ENCODE measurements around the gene TRIM45.

Gene TRIM45

GRCh38 chr1:117093091-117093534 lies 28.4 kb downstream of the TRIM45 start:
- Histone ChIP-seq H3K4ac (ENCODE audit: low read depth, low read length) (no peak overlapping the region), H3K79me1 (ENCODE audit: low read length) (no peaks in the 10 kb centered on the region), H2BK5ac (ENCODE audit: low read length) (no peak overlapping the region), H2BK120ac (ENCODE audit: low read depth, low read length) (no peak overlapping the region), H4K8ac (ENCODE audit: low read depth, low read length) (no peak overlapping the region), H3K4me1 (ENCODE audit: control insufficient read depth, low read depth, low read length) (no peaks in the 10 kb centered on the region), H3K36me3 (ENCODE audit: control insufficient read depth, insufficient read depth, low read length) (peaks cover 11% of the 10 kb centered on the region), H3K23ac (ENCODE audit: low read length) (no peak overlapping the region), H3K27ac (ENCODE audit: low read depth, low read length) (peak overlapping the region; percentile 13), H3K9ac (ENCODE audit: low read length) (no peak overlapping the region), H3K56ac (ENCODE audit: low read length) (no peak overlapping the region), H2AK5ac (ENCODE audit: low read length) (no peak overlapping the region), H3K4me2 (ENCODE audit: low read length) (no peak overlapping the region), H3K79me2 (ENCODE audit: control insufficient read depth, insufficient read depth, low read length) (no peaks in the 10 kb centered on the region), H3K27me3 (ENCODE audit: insufficient read depth, low read length, poor library complexity) (no peaks in the 10 kb centered on the region), H3K18ac (ENCODE audit: low read length) (peak overlapping the region; percentile 5), H4K5ac (ENCODE audit: low read length) (no peak overlapping the region), H2BK15ac (replicated peaks; ENCODE audit: low read depth) (no peak overlapping the region), H3K4me3 (ENCODE audit: low read length) (no peak overlapping the region)
- DNase-seq, result peak; percentile 90
- no CpG with 5 or more reads among the region's 7 CpGs for WGBS (ENCODE audit: extremely low coverage, insufficient coverage, low lambda C conversion rate)

- Histone ChIP-seq H3K4me3 (ENCODE audit: low read length) (no peak overlapping the region), H3K79me1 (ENCODE audit: low read length) (no peaks in the 10 kb centered on the region), H3K4ac (ENCODE audit: low read depth, low read length) (no peak overlapping the region), H3K27ac (ENCODE audit: low read depth, low read length) (peak overlapping the region; percentile 13), H2BK5ac (ENCODE audit: low read length) (no peak overlapping the region), H3K56ac (ENCODE audit: low read length) (no peak overlapping the region), H4K8ac (ENCODE audit: low read depth, low read length) (no peak overlapping the region), H4K5ac (ENCODE audit: low read length) (no peak overlapping the region), H3K27me3 (ENCODE audit: insufficient read depth, low read length, poor library complexity) (no peaks in the 10 kb centered on the region), H2BK120ac (ENCODE audit: low read depth, low read length) (no peak overlapping the region), H2BK15ac (replicated peaks; ENCODE audit: low read depth) (no peak overlapping the region), H3K36me3 (ENCODE audit: control insufficient read depth, insufficient read depth, low read length) (peaks cover 11% of the 10 kb centered on the region), H3K4me2 (ENCODE audit: low read length) (no peak overlapping the region), H3K23ac (ENCODE audit: low read length) (no peak overlapping the region), H3K18ac (ENCODE audit: low read length) (peak overlapping the region; percentile 5), H3K79me2 (ENCODE audit: control insufficient read depth, insufficient read depth, low read length) (no peaks in the 10 kb centered on the region), H2AK5ac (ENCODE audit: low read length) (no peak overlapping the region), H3K9ac (ENCODE audit: low read length) (no peak overlapping the region), H3K4me1 (ENCODE audit: control insufficient read depth, low read depth, low read length) (no peaks in the 10 kb centered on the region)
- no CpG with 5 or more reads among the region's 5 CpGs for WGBS (ENCODE audit: extremely low coverage, insufficient coverage, low lambda C conversion rate)
- peak; percentile 8 for DNase-seq
Measured at GRCh38 chr1:117092594-117092993, 29.0 kb downstream of the TRIM45 start.

GRCh38 chr1:117089996-117090395 lies 31.6 kb downstream of the TRIM45 start:
- H3K27me3 ChIP-seq (ENCODE audit: insufficient read depth, low read length, poor library complexity), result no peaks in the 10 kb centered on the region
- no CpG with 5 or more reads among the region's 2 CpGs for WGBS (ENCODE audit: extremely low coverage, insufficient coverage, low lambda C conversion rate)
- no peak overlapping the region for H4K8ac ChIP-seq (ENCODE audit: low read depth, low read length)

GRCh38 chr1:117087686-117088085 lies 33.9 kb downstream of the TRIM45 start:
- peaks cover 9% of the 10 kb centered on the region for H3K36me3 ChIP-seq (ENCODE audit: control insufficient read depth, insufficient read depth, low read length)
- H3K79me1 ChIP-seq (ENCODE audit: low read length), result no peaks in the 10 kb centered on the region
- no peak overlapping the region for H3K9ac ChIP-seq (ENCODE audit: low read length)
- H4K5ac ChIP-seq (ENCODE audit: low read length), result no peak overlapping the region
- H3K27ac ChIP-seq (ENCODE audit: low read depth, low read length), result no peak overlapping the region
- H3K4me2 ChIP-seq (ENCODE audit: low read length), result no peak overlapping the region
- no peak overlapping the region for H2AK5ac ChIP-seq (ENCODE audit: low read length)
- H3K4ac ChIP-seq (ENCODE audit: low read depth, low read length), result no peak overlapping the region
- no peak overlapping the region for H3K23ac ChIP-seq (ENCODE audit: low read length)
- no peaks in the 10 kb centered on the region for H3K4me1 ChIP-seq (ENCODE audit: control insufficient read depth, low read depth, low read length)
- no peak overlapping the region for H2BK15ac ChIP-seq (replicated peaks; ENCODE audit: low read depth)
- H3K56ac ChIP-seq (ENCODE audit: low read length), result no peak overlapping the region
- H3K27me3 ChIP-seq (ENCODE audit: insufficient read depth, low read length, poor library complexity), result no peaks in the 10 kb centered on the region
- H3K18ac ChIP-seq (ENCODE audit: low read length), result no peak overlapping the region
- H4K8ac ChIP-seq (ENCODE audit: low read depth, low read length), result no peak overlapping the region
- no peak overlapping the region for H3K4me3 ChIP-seq (ENCODE audit: low read length)
- H3K79me2 ChIP-seq (ENCODE audit: control insufficient read depth, insufficient read depth, low read length), result no peaks in the 10 kb centered on the region
- WGBS (ENCODE audit: extremely low coverage, insufficient coverage, low lambda C conversion rate), result no CpG with 5 or more reads among the region's 6 CpGs
- no peak overlapping the region for H2BK5ac ChIP-seq (ENCODE audit: low read length)
- H2BK120ac ChIP-seq (ENCODE audit: low read depth, low read length), result no peak overlapping the region
- no peak for DNase-seq

More at GRCh38 chr1:117089996-117090395, 31.6 kb downstream of the TRIM45 start:
- Histone ChIP-seq H3K56ac (ENCODE audit: low read length) (no peak overlapping the region), H3K9ac (ENCODE audit: low read length) (no peak overlapping the region), H2BK120ac (ENCODE audit: low read depth, low read length) (no peak overlapping the region), H3K4me2 (ENCODE audit: low read length) (no peak overlapping the region), H3K4me1 (ENCODE audit: control insufficient read depth, low read depth, low read length) (no peaks in the 10 kb centered on the region), H3K23ac (ENCODE audit: low read length) (no peak overlapping the region), H3K4ac (ENCODE audit: low read depth, low read length) (no peak overlapping the region), H3K36me3 (ENCODE audit: control insufficient read depth, insufficient read depth, low read length) (peaks cover 11% of the 10 kb centered on the region), H4K5ac (ENCODE audit: low read length) (no peak overlapping the region), H3K79me1 (ENCODE audit: low read length) (no peaks in the 10 kb centered on the region), H2AK5ac (ENCODE audit: low read length) (no peak overlapping the region), H2BK15ac (replicated peaks; ENCODE audit: low read depth) (no peak overlapping the region), H3K27ac (ENCODE audit: low read depth, low read length) (no peak overlapping the region), H2BK5ac (ENCODE audit: low read length) (no peak overlapping the region), H3K79me2 (ENCODE audit: control insufficient read depth, insufficient read depth, low read length) (no peaks in the 10 kb centered on the region), H3K18ac (ENCODE audit: low read length) (no peak overlapping the region), H3K4me3 (ENCODE audit: low read length) (no peak overlapping the region)
- no peak for DNase-seq

- Histone ChIP-seq H3K4ac (ENCODE audit: low read depth, low read length) (no peak overlapping the region), H2BK120ac (ENCODE audit: low read depth, low read length) (no peak overlapping the region), H3K18ac (ENCODE audit: low read length) (no peak overlapping the region), H3K4me2 (ENCODE audit: low read length) (no peak overlapping the region), H4K5ac (ENCODE audit: low read length) (no peak overlapping the region), H3K4me3 (ENCODE audit: low read length) (no peak overlapping the region), H2BK5ac (ENCODE audit: low read length) (no peak overlapping the region), H3K23ac (ENCODE audit: low read length) (no peak overlapping the region), H4K8ac (ENCODE audit: low read depth, low read length) (no peak overlapping the region), H2AK5ac (ENCODE audit: low read length) (no peak overlapping the region), H3K36me3 (ENCODE audit: control insufficient read depth, insufficient read depth, low read length) (peaks cover 4% of the 10 kb centered on the region), H3K79me1 (ENCODE audit: low read length) (no peaks in the 10 kb centered on the region), H3K27me3 (ENCODE audit: insufficient read depth, low read length, poor library complexity) (no peaks in the 10 kb centered on the region), H3K27ac (ENCODE audit: low read depth, low read length) (no peak overlapping the region), H2BK15ac (replicated peaks; ENCODE audit: low read depth) (no peak overlapping the region), H3K79me2 (ENCODE audit: control insufficient read depth, insufficient read depth, low read length) (no peaks in the 10 kb centered on the region), H3K56ac (ENCODE audit: low read length) (no peak overlapping the region), H3K4me1 (ENCODE audit: control insufficient read depth, low read depth, low read length) (no peaks in the 10 kb centered on the region), H3K9ac (ENCODE audit: low read length) (no peak overlapping the region)
- no CpG with 5 or more reads among the region's 6 CpGs for WGBS (ENCODE audit: extremely low coverage, insufficient coverage, low lambda C conversion rate)
- no peak for DNase-seq
Measured at GRCh38 chr1:117084231-117084630, 37.3 kb downstream of the TRIM45 start.

GRCh38 chr1:117079737-117080136 lies 41.8 kb downstream of the TRIM45 start:
- no CpG with 5 or more reads among the region's 6 CpGs for WGBS (ENCODE audit: extremely low coverage, insufficient coverage, low lambda C conversion rate)

More at GRCh38 chr1:117079737-117080136, 41.8 kb downstream of the TRIM45 start:
- H4K8ac ChIP-seq (ENCODE audit: low read depth, low read length), result no peak overlapping the region
- H3K4ac ChIP-seq (ENCODE audit: low read depth, low read length), result no peak overlapping the region
- no peak overlapping the region for H2BK120ac ChIP-seq (ENCODE audit: low read depth, low read length)
- no peaks in the 10 kb centered on the region for H3K79me2 ChIP-seq (ENCODE audit: control insufficient read depth, insufficient read depth, low read length)
- no peaks in the 10 kb centered on the region for H3K79me1 ChIP-seq (ENCODE audit: low read length)
- H4K5ac ChIP-seq (ENCODE audit: low read length), result no peak overlapping the region
- H2AK5ac ChIP-seq (ENCODE audit: low read length), result no peak overlapping the region
- no peak overlapping the region for H3K56ac ChIP-seq (ENCODE audit: low read length)
- H3K9ac ChIP-seq (ENCODE audit: low read length), result no peak overlapping the region
- no peaks in the 10 kb centered on the region for H3K4me1 ChIP-seq (ENCODE audit: control insufficient read depth, low read depth, low read length)
- H3K18ac ChIP-seq (ENCODE audit: low read length), result no peak overlapping the region
- no peaks in the 10 kb centered on the region for H3K27me3 ChIP-seq (ENCODE audit: insufficient read depth, low read length, poor library complexity)
- H3K23ac ChIP-seq (ENCODE audit: low read length), result no peak overlapping the region
- peaks cover 17% of the 10 kb centered on the region for H3K36me3 ChIP-seq (ENCODE audit: control insufficient read depth, insufficient read depth, low read length)
- no peak for DNase-seq
- no peak overlapping the region for H2BK15ac ChIP-seq (replicated peaks; ENCODE audit: low read depth)
- H3K27ac ChIP-seq (ENCODE audit: low read depth, low read length), result no peak overlapping the region
- H2BK5ac ChIP-seq (ENCODE audit: low read length), result no peak overlapping the region
- no peak overlapping the region for H3K4me3 ChIP-seq (ENCODE audit: low read length)
- no peak overlapping the region for H3K4me2 ChIP-seq (ENCODE audit: low read length)

All from mesendoderm (in vitro differentiated cells).